Spleen (tissue), 11 donors: ENCODE data around the gene ANXA11. TPM values are rescaled to one million over a fixed set of nuclear protein-coding genes. Genes with fewer than 3 reads are reported as not detected.

Source experiments
- DNase-seq: peaks from one replicate; pipeline ENCODE4 v3.0.0-alpha.2; 2020
- H3K27ac ChIP-seq, 8 donors: fragments of 200-600 bp; sonication (generic) in 7 of 8; 1 replicate in 4 of 8; 2 replicates in 4 of 8; pipeline versions ENCODE4 v1.5.0 to v1.8.0; 2016 to 2021; ENCODE audit warnings: inconsistent platforms in 4 of 8, mild to moderate bottlenecking in 4 of 8, moderate library complexity in 1 of 8
- H3K27me3 ChIP-seq, 7 donors: fragments of 200-600 bp; sonication (generic) in 6 of 7; replicated peaks in 1 of 7; 1 replicate in 4 of 7; 2 replicates in 3 of 7; pipeline versions ENCODE4 v1.5.0 to v1.8.0; 2016 to 2021; ENCODE audit warnings: inconsistent platforms in 3 of 7, mild to moderate bottlenecking in 1 of 7
- H3K36me3 ChIP-seq, 6 donors: fragments of 200-600 bp; sonication (generic) in 5 of 6; 1 replicate in 4 of 6; 2 replicates in 2 of 6; pipeline versions ENCODE4 v1.5.0 to v1.8.0; 2016 to 2021; ENCODE audit warnings: inconsistent platforms in 2 of 6
- H3K4me1 ChIP-seq, 6 donors: fragments of 200-600 bp; sonication (generic) in 5 of 6; 1 replicate in 3 of 6; 2 replicates in 3 of 6; pipeline versions ENCODE4 v1.5.0 to v1.8.0; 2016 to 2021; ENCODE audit warnings: inconsistent platforms in 3 of 6
- H3K4me3 ChIP-seq, 8 donors: fragments of 200-600 bp; sonication (generic) in 7 of 8; 1 replicate in 4 of 8; 2 replicates in 4 of 8; pipeline versions ENCODE4 v1.5.0 to v1.8.0; 2016 to 2021; ENCODE audit warnings: inconsistent platforms in 4 of 8, mild to moderate bottlenecking in 4 of 8, moderate library complexity in 2 of 8
- H3K9me3 ChIP-seq, 8 donors: fragments of 200-600 bp; sonication (generic) in 7 of 8; 1 replicate in 4 of 8; 2 replicates in 4 of 8; pipeline versions ENCODE4 v1.5.0 to v1.8.0; 2016 to 2021; ENCODE audit warnings: inconsistent platforms in 4 of 8
- POLR2A ChIP-seq, 3 donors: fragments of 450-650 bp; IDR thresholded peaks; one replicate each; pipeline ENCODE4 v1.5.1; 2017; ENCODE audit warnings: antibody characterized with exemption in 3 of 3, mild to moderate bottlenecking in 1 of 3
- POLR2AphosphoS5 ChIP-seq, 3 donors: sonication (generic); formaldehyde crosslinking; IDR thresholded peaks; one replicate each; pipeline ENCODE4 v1.5.1; 2017; ENCODE audit warnings: antibody characterized with exemption in 3 of 3
- WGBS, 5 donors: extraction: QIAGEN DNeasy Blood & Tissue Kit in 3 of 5; methylation state at CpG; one replicate each; pipeline versions ENCODE4 v1.1.5 to v1.1.7; 2013 to 2018; 5-methylcytosine and 5-hydroxymethylcytosine counted together
- intact Hi-C: fragments of 100-400 bp; cut with DNase I; formaldehyde crosslinking; loops from one replicate; pipeline ENCODE4 v1.15.0; 2023; ENCODE audit warnings: low total_unique reads
- polyA plus RNA-seq, 3 donors: library from polyadenylated mRNA; stranded (reverse); fragments of 200-250 nt; gene quantifications; one replicate each; pipeline ENCODE4 v1.2.1, GENCODE V29; 2013
- total RNA-seq, 7 donors: library from RNA; depleted of rRNA in 3 of 7; stranded (reverse); fragments of >200 nt in 3 of 7; fragmentation: NEBNext Ultra II Directional in 4 of 7; extraction: Animal tissue kit (Norgen Biotek cat#: 25700) in 4 of 7; gene quantifications; one replicate each; pipeline versions ENCODE4 v1.1.0 to v1.2.1, GENCODE V29; 2016 to 2021
- TF ChIP-seq, protein P1 (sequence below), 11 experiments: fragments of 200-600 bp in 7 of 11; fragments of 450-650 bp in 4 of 11; sonication (generic) in 4 of 11; IDR thresholded peaks in 8 of 11; conservative IDR thresholded peaks in 3 of 11; 1 replicate in 7 of 11; 2 replicates in 4 of 11; pipeline versions ENCODE4 v1.4.0 to v1.8.0; 2016 to 2021; ENCODE audit warnings: antibody characterized with exemption in 11 of 11, inconsistent platforms in 4 of 11, mild to moderate bottlenecking in 1 of 11
- donor health status: healthy with polysubstance abuse.
- donor health status: DM: no; HTN: no; CAD: no; lungs with moderate emphysema.
- donor health status: DM: no; HTN: no; CAD: no.
- donor health status: Bipolar disorder and iron deficiency.
- donor health status: healthy.
- donor health status: DM: no; HTN: no; CAD: no.
- donor health status: DM: yes; HTN: yes; CAD: no.

Gene ANXA11
- total and polyA plus RNA-seq, 10 donors = 89.9 to 201 (median 132) TPM

DNA sequence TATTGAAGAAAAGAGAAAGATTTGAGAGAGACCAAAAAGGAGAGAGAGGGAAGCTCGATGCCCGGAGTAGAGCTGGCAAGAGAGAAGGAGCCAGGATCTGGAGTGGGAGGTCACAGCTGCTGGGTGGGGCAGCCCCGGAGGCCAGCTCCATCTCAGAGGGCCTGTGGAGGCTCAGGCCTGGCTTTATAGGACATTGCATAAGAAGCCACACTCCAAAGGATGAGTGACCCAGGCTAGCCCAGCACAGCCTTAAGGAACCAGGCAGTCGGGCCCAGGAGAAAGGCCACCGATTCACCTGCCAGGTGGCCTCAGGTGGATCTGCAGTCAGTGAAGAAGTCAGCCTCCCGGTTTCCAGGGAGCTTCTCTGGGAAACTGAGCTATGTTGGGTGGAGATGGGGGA lies 72.1 kb downstream of the ANXA11 start:
- DNase-seq = no peak
- H3K27ac ChIP-seq = peak overlapping the region in 2 of 8 donors; percentile 18 to 50
- H3K4me1 ChIP-seq = peaks cover 0 to 19% (median 11%) of the 10 kb centered on the region in 6 donors
- H3K27me3 ChIP-seq = peaks cover 0 to 61% (median 15%) of the 10 kb centered on the region in 7 donors
- TF ChIP-seq POLR2A (IDR thresholded peaks at IDR 0.05) = no peak
- TF ChIP-seq, protein P1, sequence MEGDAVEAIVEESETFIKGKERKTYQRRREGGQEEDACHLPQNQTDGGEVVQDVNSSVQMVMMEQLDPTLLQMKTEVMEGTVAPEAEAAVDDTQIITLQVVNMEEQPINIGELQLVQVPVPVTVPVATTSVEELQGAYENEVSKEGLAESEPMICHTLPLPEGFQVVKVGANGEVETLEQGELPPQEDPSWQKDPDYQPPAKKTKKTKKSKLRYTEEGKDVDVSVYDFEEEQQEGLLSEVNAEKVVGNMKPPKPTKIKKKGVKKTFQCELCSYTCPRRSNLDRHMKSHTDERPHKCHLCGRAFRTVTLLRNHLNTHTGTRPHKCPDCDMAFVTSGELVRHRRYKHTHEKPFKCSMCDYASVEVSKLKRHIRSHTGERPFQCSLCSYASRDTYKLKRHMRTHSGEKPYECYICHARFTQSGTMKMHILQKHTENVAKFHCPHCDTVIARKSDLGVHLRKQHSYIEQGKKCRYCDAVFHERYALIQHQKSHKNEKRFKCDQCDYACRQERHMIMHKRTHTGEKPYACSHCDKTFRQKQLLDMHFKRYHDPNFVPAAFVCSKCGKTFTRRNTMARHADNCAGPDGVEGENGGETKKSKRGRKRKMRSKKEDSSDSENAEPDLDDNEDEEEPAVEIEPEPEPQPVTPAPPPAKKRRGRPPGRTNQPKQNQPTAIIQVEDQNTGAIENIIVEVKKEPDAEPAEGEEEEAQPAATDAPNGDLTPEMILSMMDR (IDR thresholded peaks at IDR 0.05 in 8 of 11, conservative IDR thresholded peaks at IDR 0.05 in 3 of 11) = no peak
- intact Hi-C loops = no loop called here
- no peaks in the 10 kb centered on the region for H3K36me3 ChIP-seq
- WGBS, 5 donors = 42 to 62% (median 45%) methylated on average over 6 of the region's 6 CpGs
- no peaks in the 10 kb centered on the region for H3K9me3 ChIP-seq
- peak overlapping the region in 1 of 8 donors; percentile 42 for H3K4me3 ChIP-seq

DNA sequence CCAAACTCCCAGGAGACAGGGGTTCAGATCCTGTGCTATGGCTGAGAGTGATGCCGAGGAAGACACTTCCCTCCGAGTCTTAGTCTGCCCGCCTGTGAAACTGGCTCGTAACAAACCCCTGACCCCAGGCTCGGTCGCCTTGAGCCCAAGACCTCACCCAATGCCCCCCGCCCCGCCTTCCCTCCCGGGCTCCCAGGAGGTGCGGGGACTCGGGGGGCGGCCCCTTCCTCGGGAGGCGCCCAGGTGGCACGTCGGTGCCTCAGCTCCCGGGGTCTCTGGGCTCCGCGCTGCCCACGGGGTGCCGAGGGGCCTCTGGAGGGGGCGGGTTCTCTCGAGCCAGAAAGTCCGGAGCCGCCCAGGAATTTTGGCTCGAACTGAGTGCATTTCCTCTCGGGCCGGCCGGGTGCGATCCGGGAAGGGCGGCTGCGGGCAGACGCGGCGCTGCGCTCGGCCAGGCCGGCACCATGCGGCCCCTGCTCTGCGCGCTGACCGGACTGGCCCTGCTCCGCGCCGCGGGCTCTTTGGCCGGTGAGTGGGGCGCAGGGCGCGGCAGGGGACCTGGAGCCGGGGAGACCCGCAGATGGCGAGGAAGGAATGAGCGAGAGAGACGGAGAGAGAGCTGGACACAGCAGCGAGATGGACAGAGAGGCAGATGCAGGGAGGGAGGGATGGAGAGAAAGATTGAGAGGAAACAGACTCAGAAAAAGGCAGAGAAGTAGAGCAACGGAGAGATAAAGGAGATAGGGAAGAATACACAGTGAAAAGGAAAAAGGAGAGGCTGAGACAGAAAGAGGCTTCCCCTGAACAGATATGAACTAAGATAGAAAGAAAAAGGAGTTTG lies 72.8 kb downstream of the ANXA11 start, which contains the start of gene PLAC9:
Gene PLAC9, plus strand, starts transcription at position 432 of the 841 bp plus-strand sequence. Its CDS starts 33 bp downstream, at position 465.
- peaks cover 0 to 60% (median 15%) of the 10 kb centered on the region in 7 donors for H3K27me3 ChIP-seq
- 4 to 7% (median 5%) methylated on average over 40 to 58 of the region's 58 CpGs for WGBS, 5 donors
- DNase-seq = no peak
- peak within 1 kb of the TSS in 2 of 8 donors; percentile 18 to 50 for H3K27ac ChIP-seq
- no peaks in the 10 kb centered on the region for H3K36me3 ChIP-seq
- intact Hi-C loops = no loop called here
- peak within 1 kb of the TSS in 7 of 8 donors; percentile 10 to 61 (median 18) for H3K4me3 ChIP-seq
- no peaks in the 10 kb centered on the region for H3K9me3 ChIP-seq
- peaks cover 0 to 19% (median 11%) of the 10 kb centered on the region in 6 donors for H3K4me1 ChIP-seq
- TF ChIP-seq POLR2A (IDR thresholded peaks at IDR 0.05) (no peak), POLR2AphosphoS5 (IDR thresholded peaks at IDR 0.05) (peak in 2 of 3 donors; percentile 42 to 60)
- TF ChIP-seq, protein P1 (IDR thresholded peaks at IDR 0.05 in 8 of 11, conservative IDR thresholded peaks at IDR 0.05 in 3 of 11) = no peak

DNA sequence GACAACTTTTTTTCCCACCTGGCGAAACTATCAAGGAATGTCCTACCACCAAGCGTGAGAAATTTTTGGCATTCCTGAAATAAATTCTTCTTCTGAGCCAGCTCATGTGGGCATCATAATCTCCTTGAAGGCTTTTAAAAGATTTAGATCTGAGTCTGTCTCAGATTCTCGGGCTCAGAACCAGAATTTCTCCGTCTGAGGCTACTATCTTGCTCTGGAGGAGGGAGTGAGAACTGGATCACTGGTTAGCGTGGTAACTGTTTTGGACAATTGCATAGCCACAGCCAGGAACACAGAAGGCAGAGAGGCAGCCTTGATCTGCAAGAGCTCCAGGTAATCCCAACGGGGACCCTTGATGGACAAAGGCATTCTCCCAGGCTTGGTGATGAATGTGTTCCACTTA lies 73.8 kb downstream of the ANXA11 start:
- intact Hi-C loops = no loop called here
- TF ChIP-seq POLR2A (IDR thresholded peaks at IDR 0.05) = no peak
- no peak for TF ChIP-seq POLR2AphosphoS5 (IDR thresholded peaks at IDR 0.05)
- TF ChIP-seq, protein P1 (IDR thresholded peaks at IDR 0.05 in 8 of 11, conservative IDR thresholded peaks at IDR 0.05 in 3 of 11) = no peak
- H3K9me3 ChIP-seq = no peaks in the 10 kb centered on the region
- peaks cover 0 to 19% (median 11%) of the 10 kb centered on the region in 6 donors for H3K4me1 ChIP-seq
- H3K27ac ChIP-seq = no peak overlapping the region
- WGBS, 5 donors = 83 to 93% (median 89%) methylated on average over 5 to 6 of the region's 6 CpGs
- H3K4me3 ChIP-seq = no peak overlapping the region
- no peak for DNase-seq
- peaks cover 0 to 52% (median 15%) of the 10 kb centered on the region in 7 donors for H3K27me3 ChIP-seq
- H3K36me3 ChIP-seq = no peaks in the 10 kb centered on the region

DNA sequence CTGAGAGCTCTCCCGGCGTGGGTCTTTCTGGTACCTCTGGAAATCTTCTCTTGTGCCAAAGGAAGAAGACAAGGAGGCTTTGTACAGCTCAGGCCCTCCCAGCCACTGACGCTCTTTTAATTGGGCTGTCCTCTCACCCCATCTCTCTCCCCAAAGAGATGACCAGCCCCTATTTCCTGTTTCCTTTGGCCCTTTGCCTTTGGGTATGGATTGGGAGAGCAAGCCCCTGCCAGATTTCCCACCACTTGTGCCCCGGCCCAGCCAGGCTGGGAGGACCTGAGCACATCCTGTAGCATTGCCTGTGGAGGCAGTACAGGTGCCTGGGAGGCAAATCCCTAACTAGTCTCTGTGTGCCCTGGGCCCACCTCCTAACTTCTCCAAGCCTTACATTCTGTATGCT lies 78.5 kb downstream of the ANXA11 start:
- WGBS, 5 donors = 59 to 82% (median 72%) methylated on average over 4 of the region's 4 CpGs
- peaks cover 0 to 10% (median 0%) of the 10 kb centered on the region in 7 donors for H3K27me3 ChIP-seq
- H3K36me3 ChIP-seq = no peaks in the 10 kb centered on the region
- H3K4me3 ChIP-seq = no peak overlapping the region
- TF ChIP-seq POLR2AphosphoS5 (IDR thresholded peaks at IDR 0.05) = no peak
- TF ChIP-seq, protein P1 (IDR thresholded peaks at IDR 0.05 in 8 of 11, conservative IDR thresholded peaks at IDR 0.05 in 3 of 11) = no peak
- TF ChIP-seq POLR2A (IDR thresholded peaks at IDR 0.05) = no peak
- H3K27ac ChIP-seq = no peak overlapping the region
- H3K4me1 ChIP-seq = no peaks in the 10 kb centered on the region
- no peaks in the 10 kb centered on the region for H3K9me3 ChIP-seq
- DNase-seq = no peak
- intact Hi-C loops = no loop called here
